A673 (cell line): ENCODE measurements around the gene FRK. TPM values are rescaled to one million over a fixed set of nuclear protein-coding genes. Genes with fewer than 3 reads are reported as not detected.
"Not testable (repeated sequence)": the region's sequence is repeated elsewhere in the genome, so short reads cannot be mapped to it uniquely, and the experiment has no call there.

ENCODE experiments used
- BruUV-seq: library from RNA; stranded (reverse); fragments of 400-500 nt; replicated peaks from 2 replicates; lab custom pipeline; 2021; lab: Mats Ljungman, UMichigan
- CTCF ChIA-PET: fragments of 300-600 bp; sonication (Branson Sonifier 250); formaldehyde crosslinking; loops from one replicate; lab custom pipeline; 2022; ENCODE audit warnings: antibody characterized with exemption; lab: Charles Lee
- POLR2A ChIA-PET: fragments of 300-600 bp; sonication (Branson Sonifier 250); formaldehyde crosslinking; loops from one replicate; lab custom pipeline; 2022; ENCODE audit warnings: antibody characterized with exemption; ENCODE audit not compliant: low non-redundant PET; lab: Charles Lee
- DNase-seq: peaks from one replicate; pipeline ENCODE4 v3.0.0-alpha.2; 2015; ENCODE audit warnings: low spot score
- H3K27ac ChIP-seq: fragments of 200-600 bp; sonication (generic); 2 replicates; pipeline ENCODE4 v1.5.1; 2016; ENCODE audit warnings: mixed run types, low read depth, mild to moderate bottlenecking, mixed read lengths, antibody characterized with exemption, low read length; ENCODE audit not compliant: poor library complexity, severe bottlenecking
- H3K27me3 ChIP-seq: fragments of 200-600 bp; sonication (generic); replicated peaks from 2 replicates; pipeline ENCODE4 v1.6.1; 2017; ENCODE audit warnings: mixed run types, low read depth, mild to moderate bottlenecking, mixed read lengths, antibody characterized with exemption, low read length; ENCODE audit not compliant: insufficient read depth, poor library complexity
- H3K36me3 ChIP-seq: fragments of 200-600 bp; sonication (generic); 2 replicates; pipeline ENCODE4 v1.6.1; 2016; ENCODE audit warnings: mixed run types, mild to moderate bottlenecking, mixed read lengths, antibody characterized with exemption, low read length; ENCODE audit not compliant: insufficient read depth, poor library complexity, severe bottlenecking
- H3K4me1 ChIP-seq: fragments of 200-600 bp; sonication (generic); 2 replicates; pipeline ENCODE4 v1.6.1; 2017; ENCODE audit warnings: mixed run types, mild to moderate bottlenecking, mixed read lengths, antibody characterized with exemption, low read length; ENCODE audit not compliant: insufficient read depth, poor library complexity, severe bottlenecking
- H3K4me3 ChIP-seq: fragments of 200-600 bp; sonication (generic); 2 replicates; pipeline ENCODE4 v1.5.1; 2016; ENCODE audit warnings: low read depth, mixed run types, mild to moderate bottlenecking, mixed read lengths, low read length; ENCODE audit not compliant: poor library complexity, severe bottlenecking
- H3K9me3 ChIP-seq: fragments of 200-600 bp; sonication (generic); 2 replicates; pipeline ENCODE4 v1.6.1; 2016; ENCODE audit warnings: mixed run types, low read depth, mild to moderate bottlenecking, mixed read lengths, antibody characterized with exemption, low read length; ENCODE audit not compliant: poor library complexity, severe bottlenecking
- EZH2 ChIP-seq: fragments of 200-600 bp; sonication (generic); IDR thresholded peaks from 2 replicates; pipeline ENCODE4 v1.6.1; 2017; ENCODE audit warnings: borderline replicate concordance, low read depth, mild to moderate bottlenecking, mixed read lengths, antibody characterized with exemption, low read length; ENCODE audit not compliant: poor library complexity, severe bottlenecking
- intact Hi-C: fragments of 100-400 bp; cut with micrococcal nuclease; formaldehyde crosslinking; loops from one replicate; pipeline ENCODE4 v1.10.0; 2022; ENCODE audit not compliant: unreplicated experiment
- total RNA-seq: library from RNA; stranded (reverse); gene quantifications from 2 replicates; pipeline ENCODE4 v1.2.3, GENCODE V29; 2021
- TF ChIP-seq, protein P1 (sequence below): fragments of 300-800, 200-600 bp; sonication (generic); conservative IDR thresholded peaks from 2 replicates; pipeline ENCODE4 v1.5.1; 2017; ENCODE audit warnings: low read depth, mild to moderate bottlenecking, antibody characterized with exemption, low read length, moderate library complexity, mixed read lengths

FRK gene
- total RNA-seq, 1 experiment from 2014 or later, result 12.3 TPM

DNA sequence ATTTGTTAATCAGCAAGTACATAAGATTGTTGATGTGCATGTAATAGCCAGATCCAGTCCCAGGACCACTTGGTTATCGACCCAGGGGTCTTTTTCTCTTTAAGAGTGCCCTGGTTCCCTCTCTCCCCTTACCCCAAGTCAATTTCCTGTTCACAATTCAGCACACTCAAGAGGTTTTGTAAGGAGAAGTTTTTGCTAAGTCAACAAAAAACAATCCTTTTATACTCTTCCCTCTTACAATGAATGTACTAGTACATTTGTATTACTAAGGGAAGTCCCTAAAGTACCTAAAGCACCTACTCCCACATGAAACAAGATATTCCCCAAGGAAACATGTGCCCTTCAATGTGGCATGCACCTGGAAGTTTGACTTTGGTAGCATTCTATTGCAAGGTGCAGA, 38.3 kb upstream of the FRK start:
- Histone ChIP-seq H3K9me3 (peaks cover 16% of the 10 kb centered on the region), H3K4me3 (no peak overlapping the region), H3K4me1 (peaks cover 15% of the 10 kb centered on the region), H3K27me3 (no peaks in the 10 kb centered on the region), H3K36me3 (no peaks in the 10 kb centered on the region), H3K27ac (no peak overlapping the region)
- BruUV-seq, result no TSS peak
- no peak for DNase-seq
- intact Hi-C loops, result loop anchor here (5.0 kb wide), 2 partner anchors 37 to 202 kb away; partner anchors contain the start of gene FRK
- no peak for TF ChIP-seq EZH2
- TF ChIP-seq, protein P1, sequence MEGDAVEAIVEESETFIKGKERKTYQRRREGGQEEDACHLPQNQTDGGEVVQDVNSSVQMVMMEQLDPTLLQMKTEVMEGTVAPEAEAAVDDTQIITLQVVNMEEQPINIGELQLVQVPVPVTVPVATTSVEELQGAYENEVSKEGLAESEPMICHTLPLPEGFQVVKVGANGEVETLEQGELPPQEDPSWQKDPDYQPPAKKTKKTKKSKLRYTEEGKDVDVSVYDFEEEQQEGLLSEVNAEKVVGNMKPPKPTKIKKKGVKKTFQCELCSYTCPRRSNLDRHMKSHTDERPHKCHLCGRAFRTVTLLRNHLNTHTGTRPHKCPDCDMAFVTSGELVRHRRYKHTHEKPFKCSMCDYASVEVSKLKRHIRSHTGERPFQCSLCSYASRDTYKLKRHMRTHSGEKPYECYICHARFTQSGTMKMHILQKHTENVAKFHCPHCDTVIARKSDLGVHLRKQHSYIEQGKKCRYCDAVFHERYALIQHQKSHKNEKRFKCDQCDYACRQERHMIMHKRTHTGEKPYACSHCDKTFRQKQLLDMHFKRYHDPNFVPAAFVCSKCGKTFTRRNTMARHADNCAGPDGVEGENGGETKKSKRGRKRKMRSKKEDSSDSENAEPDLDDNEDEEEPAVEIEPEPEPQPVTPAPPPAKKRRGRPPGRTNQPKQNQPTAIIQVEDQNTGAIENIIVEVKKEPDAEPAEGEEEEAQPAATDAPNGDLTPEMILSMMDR, result no peak
- ChIA-PET POLR2A (no interaction called here), CTCF (no interaction called here)

DNA sequence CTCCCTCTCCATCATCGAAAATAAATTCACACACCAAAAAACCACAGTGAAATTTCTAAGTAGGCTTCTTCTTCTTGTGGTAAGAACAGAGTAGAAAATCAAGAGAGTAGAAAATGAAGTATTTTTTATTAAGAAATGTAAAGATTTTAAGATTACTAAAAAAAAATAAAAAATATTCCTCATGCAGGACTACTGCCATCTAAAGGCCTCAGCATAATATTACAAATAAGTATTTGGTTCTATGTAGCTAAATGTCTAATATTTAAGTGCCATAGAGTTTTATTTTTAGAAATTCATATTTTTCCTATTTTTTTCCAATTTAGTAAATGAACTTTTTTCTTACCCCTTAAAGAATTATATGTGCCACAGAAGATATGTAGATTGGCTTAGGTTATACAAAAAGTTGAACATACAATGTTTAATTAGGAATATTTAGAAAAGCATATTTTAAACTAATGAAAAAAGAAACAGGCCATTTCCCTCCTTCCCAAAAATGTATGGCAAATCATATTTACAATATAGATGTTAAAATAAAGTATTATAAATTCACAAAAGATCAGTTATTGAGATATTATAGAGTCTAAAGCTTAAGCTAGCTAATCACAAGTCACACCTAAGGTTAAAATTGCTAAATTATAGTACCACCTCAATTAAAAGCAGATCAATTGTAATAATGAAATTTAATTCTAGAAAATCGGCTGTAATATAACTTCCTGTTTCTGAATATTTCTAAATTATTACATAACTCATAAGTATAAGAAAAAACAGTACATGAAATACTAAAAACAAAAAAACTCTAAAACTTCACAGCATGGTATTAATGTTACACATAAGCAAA, 36.5 kb upstream of the FRK start:
- peaks cover 11% of the 10 kb centered on the region for H3K4me1 ChIP-seq
- H3K4me3 ChIP-seq, result no peak overlapping the region
- peaks cover 16% of the 10 kb centered on the region for H3K9me3 ChIP-seq
- DNase-seq, result peak; percentile 39
- H3K27me3 ChIP-seq, result no peaks in the 10 kb centered on the region
- ChIA-PET CTCF (interaction anchor here (0.5 to 2.0 kb wide), 5 partner anchors 15 to 90 kb away, joined by 3 to 14 read pairs (median 3); no protein-coding TSS in a partner anchor), POLR2A (no interaction called here)
- no TSS peak for BruUV-seq
- intact Hi-C loops, result loop anchor here (1.0 to 5.0 kb wide), 3 partner anchors 35 to 200 kb away; partner anchors contain the start of gene FRK
- no peaks in the 10 kb centered on the region for H3K36me3 ChIP-seq
- TF ChIP-seq EZH2, result no peak
- TF ChIP-seq, protein P1, result peak; percentile 58
- no peak overlapping the region for H3K27ac ChIP-seq

DNA sequence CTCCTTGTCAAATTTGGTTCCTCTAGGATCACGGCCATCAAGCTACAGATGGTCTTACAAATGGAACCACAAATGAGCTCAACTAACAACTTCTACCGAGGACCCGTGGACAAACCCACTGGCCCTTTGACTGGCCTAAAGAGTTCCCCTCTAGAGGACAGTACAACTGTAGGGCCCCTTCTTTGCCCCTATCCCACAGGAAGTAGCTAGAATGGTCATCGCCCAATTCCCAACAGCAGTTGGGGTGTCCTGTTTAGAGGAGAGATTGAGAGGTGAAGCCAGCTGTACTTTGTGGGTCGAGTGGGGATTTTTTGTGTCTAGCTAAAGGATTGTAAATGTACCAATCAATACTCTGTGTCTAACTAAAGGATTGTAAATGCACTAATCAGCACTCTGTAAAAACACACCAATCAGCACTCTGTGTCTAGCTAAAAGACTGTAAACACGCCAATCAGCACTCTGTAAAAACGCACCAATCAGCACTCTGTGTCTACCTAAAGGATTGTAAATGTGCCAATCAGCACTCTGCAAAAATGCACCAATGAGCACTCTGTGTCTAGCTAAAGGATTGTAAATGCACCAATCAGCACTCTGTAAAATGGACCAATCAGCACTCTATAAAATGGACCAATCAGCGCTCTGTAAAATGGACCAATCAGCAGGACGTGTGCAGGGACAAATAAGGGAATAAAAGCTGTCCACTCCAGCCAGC, 35.5 kb upstream of the FRK start:
- H3K4me3 ChIP-seq, H3K36me3 ChIP-seq, H3K27ac ChIP-seq, H3K27me3 ChIP-seq, DNase-seq, BruUV-seq, POLR2A ChIA-PET: not testable (repeated sequence)
- peaks cover 11% of the 10 kb centered on the region for H3K4me1 ChIP-seq
- CTCF ChIA-PET, result interaction anchor here (0.7 to 2.0 kb wide), 2 partner anchors 22 to 85 kb away, joined by 3 to 14 read pairs; no protein-coding TSS in a partner anchor
- intact Hi-C loops, result loop anchor here (5.0 kb wide), 2 partner anchors 34 to 199 kb away; partner anchors contain the start of gene FRK
- peaks cover 16% of the 10 kb centered on the region for H3K9me3 ChIP-seq
